GM21717 (cell line): Measurements from ENCODE around the gene DACH1.

Source experiments
- ATAC-seq: cut with Tn5 transposase; IDR thresholded peaks from one replicate; pipeline ENCODE4 v1.9.1; 2021; ENCODE audit warnings: mild to moderate bottlenecking, moderate library complexity; ENCODE audit not compliant: unreplicated experiment

Gene DACH1

DNA sequence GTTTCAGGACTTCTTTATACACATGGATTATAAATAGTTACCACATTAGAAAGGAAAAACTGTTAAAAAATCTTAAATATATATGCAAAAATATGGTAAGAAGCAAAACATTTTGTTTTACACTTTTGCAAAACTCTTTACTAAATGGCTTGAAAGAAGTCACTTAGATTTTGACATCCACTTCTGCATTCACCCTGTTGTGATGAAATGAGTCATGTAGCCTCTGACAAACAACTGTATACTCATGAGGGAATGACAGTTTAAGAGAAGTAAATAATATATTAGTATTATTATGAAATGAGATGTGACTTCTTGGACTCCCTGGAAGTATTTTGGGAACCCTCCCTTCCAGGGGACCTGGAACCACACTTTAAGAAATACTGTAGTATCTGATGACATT lies 275.6 kb downstream of the DACH1 start:
- no peak for ATAC-seq

- ATAC-seq = no peak
Observed at GRCh38 chr13:71590654-71591148, 276.3 kb downstream of the DACH1 start.

GRCh38 chr13:71589032-71589431 lies 278.0 kb downstream of the DACH1 start:
- ATAC-seq = no peak

GRCh38 chr13:71587817-71588216 lies 279.2 kb downstream of the DACH1 start:
- no peak for ATAC-seq

GRCh38 chr13:71587193-71587592 lies 279.8 kb downstream of the DACH1 start:
- no peak for ATAC-seq

DNA sequence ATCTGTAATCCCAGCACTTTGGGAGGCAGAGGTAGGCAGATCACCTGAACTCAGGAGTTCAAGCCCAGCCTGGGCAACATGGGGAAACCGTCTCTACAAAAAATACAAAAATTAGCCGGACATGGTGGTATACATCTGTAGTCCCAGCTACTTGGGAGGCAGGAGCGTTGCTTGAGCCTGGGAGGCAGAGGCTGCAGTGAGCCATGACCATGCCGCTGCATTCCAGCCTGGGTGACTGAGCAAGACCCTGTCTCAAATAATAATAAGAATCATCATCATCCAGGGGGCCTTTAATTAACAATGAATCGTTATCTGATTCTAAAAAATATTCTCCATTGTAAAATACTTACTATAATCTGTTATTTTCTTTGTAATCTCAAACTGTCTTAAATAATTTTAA lies 283.4 kb downstream of the DACH1 start:
- no peak for ATAC-seq

GRCh38 chr13:71580614-71581013 lies 286.4 kb downstream of the DACH1 start:
- ATAC-seq = no peak

GRCh38 chr13:71578048-71578447 lies 289.0 kb downstream of the DACH1 start:
- no peak for ATAC-seq

DNA sequence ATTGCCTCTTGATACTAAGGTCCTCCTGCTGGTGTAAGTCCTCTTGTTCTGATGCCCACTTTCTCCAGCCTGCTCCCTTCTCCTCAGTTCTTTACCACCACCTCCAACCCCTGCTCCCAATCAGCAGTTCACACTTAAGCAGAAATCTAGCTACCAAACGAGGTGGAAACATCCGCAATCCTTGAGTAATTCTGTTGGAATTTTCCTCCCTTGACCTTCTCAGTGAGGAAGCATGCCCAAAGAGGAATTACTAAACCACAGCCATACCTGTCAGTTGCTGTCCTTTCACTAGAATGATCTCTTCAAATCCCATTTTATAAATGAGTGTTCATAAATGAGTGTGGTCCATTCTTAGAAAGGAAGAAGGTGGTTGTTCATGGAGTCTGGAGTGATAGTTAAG lies 289.9 kb downstream of the DACH1 start:
- no peak for ATAC-seq

- no peak for ATAC-seq
Observed at GRCh38 chr13:71576571-71576970, 290.4 kb downstream of the DACH1 start.

DNA sequence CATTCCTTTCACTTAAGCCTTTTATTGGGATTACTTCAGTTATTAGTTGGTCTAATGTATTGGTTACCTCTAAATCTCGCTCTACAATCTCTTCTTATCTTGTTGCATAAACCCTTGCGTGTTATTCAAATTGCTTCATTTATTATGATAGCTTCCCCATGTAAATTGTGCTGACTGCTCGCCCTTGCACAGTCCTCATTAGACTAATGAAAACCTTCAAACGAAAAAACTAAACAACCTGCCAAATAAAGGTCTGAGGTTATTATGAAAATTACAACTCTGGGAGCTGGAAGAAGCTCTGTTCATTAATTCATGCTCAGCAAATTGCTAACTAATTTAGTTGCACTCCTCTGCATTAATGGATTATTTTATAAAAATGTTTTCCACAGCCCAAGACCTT lies 320.1 kb downstream of the DACH1 start:
- ATAC-seq = no peak

- no peak for ATAC-seq
Observed at GRCh38 chr13:71540098-71540497, 326.9 kb downstream of the DACH1 start.

DNA sequence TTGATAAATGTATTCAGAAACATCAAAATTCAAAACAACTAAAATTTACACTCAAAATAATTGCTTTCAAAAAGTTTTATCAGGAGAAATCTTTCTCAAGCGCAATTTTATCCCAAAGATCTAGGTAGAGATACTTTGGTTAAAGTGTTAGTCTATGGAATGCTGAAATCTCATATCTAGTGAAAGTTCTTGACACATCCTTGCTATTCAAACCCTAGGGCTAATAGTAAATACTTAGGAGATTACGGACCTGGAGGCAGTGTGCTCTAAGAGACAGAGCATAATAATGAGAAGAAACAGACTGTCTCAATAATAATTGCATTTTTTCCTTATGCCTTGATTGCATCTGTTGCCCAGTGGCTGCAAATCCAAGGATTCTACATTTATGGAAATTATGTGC lies 330.8 kb downstream of the DACH1 start:
- ATAC-seq = no peak

DNA sequence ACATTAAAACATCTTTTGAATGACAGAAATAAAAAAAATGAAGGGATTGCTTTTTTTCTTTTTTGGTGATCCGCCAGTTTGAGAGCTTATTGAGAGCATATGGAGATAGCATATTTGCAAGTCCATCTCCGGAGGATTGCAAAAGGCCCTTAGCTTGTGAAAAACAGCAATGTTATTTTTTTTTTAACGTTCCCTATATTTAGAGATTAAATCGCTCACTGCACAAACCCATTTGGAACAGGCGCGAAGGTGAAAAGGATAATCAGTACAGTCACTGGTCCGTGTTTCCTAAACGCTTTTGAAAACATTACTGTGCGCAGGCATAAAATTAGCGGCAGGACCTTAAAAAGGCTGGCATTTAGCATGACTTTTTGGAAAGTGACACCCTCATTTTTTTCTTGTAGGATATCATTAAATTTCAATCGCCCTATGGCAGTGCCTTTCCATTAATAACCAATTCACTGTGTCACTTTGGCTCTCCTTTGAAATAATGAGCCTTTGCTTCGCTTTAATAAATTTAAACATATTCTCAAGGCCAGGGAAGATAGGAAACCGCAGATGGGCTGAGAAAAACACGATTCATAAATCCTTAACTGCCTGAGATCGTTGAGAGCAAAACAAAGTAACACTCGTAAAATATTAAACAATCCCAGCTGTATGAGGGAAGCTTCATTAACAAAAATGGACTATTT lies 342.2 kb downstream of the DACH1 start:
- no peak for ATAC-seq

GRCh38 chr13:71524245-71524612 lies 342.8 kb downstream of the DACH1 start:
- no peak for ATAC-seq

GRCh38 chr13:71522941-71523526 lies 344.0 kb downstream of the DACH1 start:
- no peak for ATAC-seq

- no peak for ATAC-seq
Observed at GRCh38 chr13:71517004-71517403, 350.0 kb downstream of the DACH1 start.

DNA sequence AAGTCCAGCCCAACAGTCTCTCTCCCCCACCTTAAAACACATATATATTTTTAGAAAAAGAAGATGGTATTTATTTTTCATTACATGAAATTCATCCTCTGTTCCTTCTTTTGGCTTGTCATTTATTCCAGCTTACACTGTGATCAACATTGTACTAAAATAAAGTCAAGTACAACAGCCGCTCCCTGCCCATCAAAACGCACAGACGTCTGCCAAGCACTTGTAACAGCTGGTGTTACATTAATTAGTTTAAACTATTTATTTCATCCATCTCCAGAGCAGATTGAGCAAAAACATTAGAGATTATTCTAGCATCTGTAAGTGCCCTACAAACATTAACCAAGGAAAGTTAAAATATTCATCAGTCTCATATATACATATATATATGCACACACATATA lies 350.5 kb downstream of the DACH1 start:
- no peak for ATAC-seq

- no peak for ATAC-seq
Observed at GRCh38 chr13:71515744-71516038, 351.3 kb downstream of the DACH1 start.

- ATAC-seq = no peak
Observed at GRCh38 chr13:71514900-71515743, 351.9 kb downstream of the DACH1 start.

DNA sequence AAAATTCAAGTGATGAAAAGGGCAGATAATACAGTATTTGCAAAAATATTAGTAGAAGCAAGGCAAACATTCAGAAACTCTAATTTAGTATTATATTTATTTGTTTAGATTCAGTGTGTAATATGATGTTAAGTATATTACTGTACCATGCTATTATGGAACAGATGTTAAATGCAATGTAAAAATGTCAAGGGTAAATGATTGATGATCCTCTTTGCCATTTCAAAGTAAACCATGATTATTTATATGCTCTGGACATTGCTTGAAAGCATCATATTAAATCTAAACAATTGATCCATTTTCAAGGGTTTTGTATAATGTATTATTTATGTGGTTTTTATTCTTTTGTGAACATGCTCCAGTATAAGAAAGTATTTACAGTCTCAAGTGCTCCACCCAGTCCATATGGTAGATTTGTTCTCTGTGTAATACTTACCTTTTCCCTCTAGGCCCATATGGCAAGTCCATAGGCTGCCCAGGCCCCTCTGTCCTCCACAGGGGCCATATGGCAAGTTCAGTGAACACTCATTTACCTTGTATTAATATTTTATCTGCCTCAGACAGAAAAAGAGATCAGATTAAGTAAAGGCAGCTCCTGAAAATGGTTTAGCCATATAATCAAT lies 353.5 kb downstream of the DACH1 start:
- no peak for ATAC-seq

- ATAC-seq = no peak
Observed at GRCh38 chr13:71503781-71504180, 363.2 kb downstream of the DACH1 start.
